ENCODE measurements around the gene MEN1.

DNA sequence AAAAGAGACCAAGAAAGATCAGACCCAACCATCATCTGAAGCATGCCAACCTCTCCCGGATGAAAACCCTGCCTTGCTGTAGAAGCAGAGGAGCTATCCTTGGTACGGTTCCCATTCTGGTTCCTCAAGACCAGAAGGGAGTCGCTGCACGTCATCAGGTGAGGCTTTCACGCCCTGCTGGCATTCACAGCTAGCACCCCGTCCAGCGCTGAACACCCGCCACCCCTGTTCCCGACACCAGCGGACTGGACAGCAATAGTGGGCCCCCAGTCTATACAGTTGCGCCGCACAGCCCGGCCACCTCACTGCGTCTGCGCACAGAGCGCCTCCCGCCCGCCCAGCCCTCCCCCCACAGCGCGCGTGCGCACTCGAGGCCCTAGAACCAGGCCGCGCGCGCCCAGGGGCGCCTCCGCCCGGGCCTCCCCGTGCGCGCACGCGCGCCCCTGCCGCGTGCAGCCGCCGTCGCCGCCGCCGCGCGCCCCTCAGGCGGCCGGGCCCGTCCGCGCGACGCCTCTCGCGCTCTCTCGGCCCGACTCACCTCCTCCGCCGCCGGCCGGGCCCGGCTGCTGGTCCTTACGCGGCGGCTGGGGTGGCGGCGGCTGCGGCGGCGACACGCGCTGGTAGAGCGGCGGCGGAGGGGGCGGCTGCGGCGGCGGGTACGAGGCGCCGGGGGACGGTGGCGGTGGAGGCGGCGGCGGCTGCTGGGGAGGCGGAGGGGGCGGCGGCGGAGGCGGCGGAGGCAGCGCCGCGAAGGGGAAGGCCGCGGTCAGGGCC is 32.7 kb downstream of the MEN1 start:
- TF ChIP-seq CTCF (IDR thresholded peaks at IDR 0.05) = no peak
- TF ChIP-seq POLR2A (IDR thresholded peaks at IDR 0.05) = no peak
- TF ChIP-seq EP300 (IDR thresholded peaks at IDR 0.05) = no peak
